ENCODE measurements around the gene PCBP2.
"Not testable (repeated sequence)": the region's sequence is repeated elsewhere in the genome, so short reads cannot be mapped to it uniquely, and the experiment has no call there.

Gene PCBP2

DNA sequence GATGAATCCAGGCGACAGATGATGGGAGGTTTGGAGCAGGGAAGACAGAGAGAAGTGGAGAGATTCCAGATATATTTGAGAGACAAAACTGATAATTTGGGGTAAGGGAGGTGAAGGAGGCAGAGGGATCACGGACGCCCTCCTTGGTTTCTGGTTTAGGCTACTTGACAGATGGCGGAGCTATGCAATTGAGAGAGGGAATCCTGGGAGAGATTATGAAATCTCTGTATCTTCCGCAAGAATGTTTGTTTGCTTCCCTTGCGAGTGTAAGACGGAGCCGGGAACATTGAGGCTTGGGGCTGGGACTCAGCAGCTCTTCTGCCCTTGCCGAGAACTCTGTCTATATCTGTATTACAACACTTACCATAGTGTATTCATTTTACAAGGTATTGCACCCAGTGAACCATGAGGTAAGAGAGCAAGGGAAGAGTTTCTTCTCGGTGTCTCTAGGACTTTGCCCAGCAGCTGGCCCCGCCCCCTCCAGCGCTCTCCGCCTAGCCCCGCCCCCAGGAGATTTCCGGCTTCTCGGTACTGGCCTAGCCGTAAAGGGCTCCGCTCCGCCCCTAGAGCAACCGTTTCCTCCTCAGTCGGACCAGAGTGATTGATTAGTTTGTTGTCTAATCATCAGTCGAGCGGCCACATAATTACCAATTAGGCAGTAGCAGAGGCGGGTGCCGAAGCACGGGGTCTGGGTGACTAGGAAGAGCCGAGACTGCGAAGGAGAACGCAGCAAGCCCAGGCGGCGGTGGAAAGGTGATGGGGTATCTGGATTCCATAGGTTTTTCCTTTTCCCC, 10.7 kb upstream of the PCBP2 start, which contains the start of gene PRR13:
Gene PRR13, plus strand, starts transcription at position 695 of the 794 bp plus-strand sequence. CDS start 981 bp downstream, outside the sequence.
- peak; percentile 99 for DNase-seq

- no peak for DNase-seq
These were observed 7.9 kb upstream of the PCBP2 start for GRCh38 chr12:53443955-53444354.

DNA sequence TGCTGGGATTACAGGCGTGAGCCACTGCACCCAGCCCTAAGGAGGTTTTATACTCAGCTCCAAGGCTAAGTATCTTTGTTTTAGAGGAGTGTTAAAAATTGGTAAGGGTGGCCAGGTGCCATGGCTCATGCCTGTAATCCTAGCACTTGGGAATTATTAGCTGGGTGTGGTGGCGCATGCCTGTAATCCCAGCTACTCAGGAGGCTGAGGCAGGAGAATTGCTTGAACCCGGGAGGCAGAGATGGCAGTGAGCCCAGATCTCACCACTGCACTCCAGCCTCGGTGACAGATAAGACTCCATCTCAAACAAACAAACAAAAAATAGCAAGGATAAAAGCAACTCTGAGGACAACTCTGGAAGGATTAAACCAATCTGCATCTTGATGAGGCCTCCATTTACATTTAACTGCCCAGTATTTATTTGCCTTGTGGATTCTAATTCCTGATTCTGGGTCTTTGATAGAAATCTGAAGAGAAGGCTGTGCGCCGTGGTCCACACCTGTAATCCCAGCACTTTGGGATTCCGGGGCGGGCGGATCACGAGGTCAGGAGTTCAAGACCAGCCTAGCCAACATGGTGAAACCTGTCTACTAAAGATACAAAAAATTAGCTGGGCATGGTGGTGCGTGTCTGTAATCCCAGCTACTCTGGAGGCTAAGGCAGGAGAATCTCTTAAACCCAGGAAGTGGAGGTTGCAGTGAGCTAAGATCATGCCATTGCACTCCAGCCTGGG, 7.1 kb upstream of the PCBP2 start:
- DNase-seq: not testable (repeated sequence)

DNA sequence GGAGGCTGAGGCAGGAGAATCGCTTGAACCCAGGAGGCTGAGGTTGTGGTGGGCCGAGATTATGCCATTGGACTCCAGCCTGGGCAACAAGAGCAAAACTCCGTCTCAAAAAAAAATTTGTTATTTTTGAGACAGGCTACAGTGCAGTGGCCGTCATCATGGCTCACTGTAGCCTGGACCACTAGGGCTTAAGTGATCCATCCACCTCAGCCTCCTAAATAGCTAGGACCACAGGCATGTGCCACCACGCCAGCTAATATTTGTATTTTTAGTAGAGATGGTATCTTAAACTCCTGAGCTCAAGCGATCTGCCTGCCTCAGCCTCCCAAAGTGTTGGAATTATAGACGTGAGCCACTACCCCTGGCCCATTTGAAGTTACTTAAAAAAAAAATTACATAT, 966 bp upstream of the PCBP2 start:
- no peak for DNase-seq

GRCh38 chr12:53452159-53453077, 516 bp downstream of the PCBP2 start:
- peak; percentile 75 for DNase-seq

DNA sequence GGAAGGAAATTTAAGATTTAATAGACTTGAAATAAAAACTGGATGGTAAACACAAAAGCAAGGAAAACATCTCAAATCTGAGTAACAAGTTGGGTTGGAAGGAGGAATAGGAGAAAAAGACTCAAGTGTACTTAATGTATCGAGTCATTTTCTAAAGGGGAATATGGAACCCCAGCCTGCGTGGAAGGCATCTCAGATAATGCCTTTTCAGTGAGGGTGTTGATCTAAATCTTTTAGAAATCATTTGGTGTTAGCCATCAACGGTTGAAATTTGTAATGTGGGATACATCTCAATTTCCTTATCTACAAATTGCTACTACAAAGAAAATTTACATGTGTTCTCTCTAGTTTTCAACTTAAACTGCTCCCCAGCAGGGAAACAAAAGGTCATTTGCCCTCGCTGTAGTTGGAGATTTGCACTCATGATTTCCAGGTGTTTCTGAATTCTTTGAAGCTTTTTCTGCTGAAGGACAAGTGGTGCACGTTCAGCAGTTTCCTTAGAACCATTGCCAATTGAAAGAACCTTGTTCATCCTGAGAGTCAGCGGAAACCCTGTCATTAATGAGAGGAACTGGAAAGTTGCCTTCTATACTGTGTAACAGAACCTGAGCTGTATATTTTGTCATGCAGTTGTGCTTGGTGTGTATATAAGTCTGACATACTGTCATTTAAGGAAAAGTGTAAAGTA, 2.2 kb downstream of the PCBP2 start:
- no peak for DNase-seq

- DNase-seq: no peak
These were observed 2.8 kb downstream of the PCBP2 start for GRCh38 chr12:53454707-53455106.

GRCh38 chr12:53456654-53457366, 4.9 kb downstream of the PCBP2 start:
- DNase-seq: no peak

DNA sequence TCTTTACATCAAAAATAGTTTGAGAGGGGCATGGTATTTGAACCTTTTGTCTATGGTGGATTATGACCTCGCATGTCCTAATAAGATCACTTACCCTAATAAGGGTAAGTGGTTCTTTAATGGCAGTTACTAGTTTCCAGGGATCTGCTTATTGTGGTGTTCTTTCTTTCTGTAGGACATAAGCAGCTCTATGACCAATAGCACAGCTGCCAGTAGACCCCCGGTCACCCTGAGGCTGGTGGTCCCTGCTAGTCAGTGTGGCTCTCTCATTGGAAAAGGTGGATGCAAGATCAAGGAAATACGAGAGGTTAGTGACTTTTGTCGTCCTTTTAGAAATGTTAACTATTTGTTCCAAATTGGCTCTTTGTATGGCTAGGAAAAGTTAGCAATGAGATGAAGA, 7.2 kb downstream of the PCBP2 start:
- DNase-seq: no peak

DNA sequence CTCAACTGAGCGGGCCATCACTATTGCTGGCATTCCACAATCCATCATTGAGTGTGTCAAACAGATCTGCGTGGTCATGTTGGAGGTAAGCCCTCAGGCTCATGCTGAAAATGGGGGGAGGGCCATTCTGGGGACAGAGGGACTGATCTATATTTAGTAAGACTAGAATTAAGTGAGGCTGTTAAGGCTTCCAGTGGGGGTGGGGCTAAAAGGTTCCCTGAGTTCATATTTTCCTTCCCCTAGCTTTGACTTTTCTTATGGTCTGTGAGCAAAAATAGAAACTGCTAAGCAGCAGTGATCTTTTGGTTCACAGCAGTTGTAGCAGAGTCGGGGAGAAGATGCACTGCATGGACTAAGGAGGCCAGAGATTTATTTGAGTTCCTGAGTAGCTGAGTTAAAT, 9.2 kb downstream of the PCBP2 start:
- no peak for DNase-seq

DNA sequence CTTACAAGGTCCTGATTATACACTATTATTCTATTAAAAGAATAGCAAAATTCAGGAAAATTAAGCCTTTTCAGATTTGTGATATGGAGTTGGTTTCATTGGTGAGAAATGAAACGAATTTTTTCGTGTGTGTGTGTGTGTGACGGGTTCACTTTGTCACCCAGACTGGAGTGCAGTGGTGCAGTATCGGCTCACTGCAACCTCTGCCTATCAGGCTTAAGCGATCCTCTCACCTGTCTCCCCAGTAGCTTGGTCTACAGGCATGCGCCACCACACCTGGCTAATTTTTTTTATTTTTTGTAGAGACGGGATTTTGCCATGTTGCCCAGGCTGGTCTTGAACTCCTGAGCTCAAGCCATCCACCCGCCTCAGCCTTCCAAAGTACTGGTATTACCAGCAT, 9.7 kb downstream of the PCBP2 start:
- DNase-seq: no peak

DNA sequence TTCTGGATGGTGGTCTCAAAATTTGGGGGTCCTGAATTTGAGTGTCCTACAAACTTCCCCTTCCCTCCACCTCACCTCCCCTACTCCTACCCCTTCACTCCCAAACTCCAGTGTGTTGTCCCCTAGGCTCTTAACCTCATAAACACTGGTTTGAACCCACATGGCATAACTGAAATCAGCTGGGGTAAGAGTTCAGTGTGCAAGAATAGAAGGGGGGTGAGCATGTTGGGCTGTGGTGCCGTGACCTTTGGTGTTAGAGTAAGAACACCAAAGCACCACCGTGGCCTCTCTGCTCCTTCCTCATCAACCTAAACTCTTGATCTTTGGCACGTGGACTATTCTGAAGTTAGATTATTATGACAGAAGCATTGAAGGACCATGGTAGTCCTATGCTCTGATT, 11.0 kb downstream of the PCBP2 start:
- DNase-seq: no peak

- DNase-seq: no peak
These were observed 12.1 kb downstream of the PCBP2 start for GRCh38 chr12:53463802-53464560.

DNA sequence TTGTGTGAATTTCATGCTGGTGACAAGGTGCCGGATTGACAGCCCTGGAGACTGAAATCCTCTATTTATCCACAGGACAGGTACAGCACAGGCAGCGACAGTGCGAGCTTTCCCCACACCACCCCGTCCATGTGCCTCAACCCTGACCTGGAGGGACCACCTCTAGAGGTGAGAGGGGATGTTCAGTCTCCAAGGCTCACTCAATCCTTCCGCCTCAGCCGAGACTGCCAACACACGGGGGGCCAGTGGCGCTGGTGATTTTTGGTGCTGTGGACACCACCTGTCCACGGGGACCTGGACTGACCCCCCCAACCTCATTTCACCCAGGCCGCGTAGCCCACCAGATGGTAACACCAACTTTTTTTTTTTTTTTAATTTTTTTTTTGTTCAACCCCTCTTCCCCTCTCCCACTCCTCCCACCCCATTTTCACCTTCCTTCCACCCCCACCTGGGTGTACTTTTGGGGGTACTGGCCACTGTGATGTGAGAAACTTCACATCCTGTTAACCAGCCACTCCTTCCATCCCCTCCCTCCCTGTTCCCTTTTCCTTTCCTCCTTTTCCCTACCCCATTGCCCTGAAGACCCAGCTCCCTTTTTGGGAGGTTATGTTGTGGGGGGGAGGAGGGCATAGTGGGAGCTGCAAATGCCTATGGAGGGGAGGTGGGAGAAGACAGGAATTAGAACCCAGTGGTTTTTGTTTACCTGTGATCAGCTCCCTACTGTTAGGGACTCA, 12.9 kb downstream of the PCBP2 start:
- no peak for DNase-seq

DNA sequence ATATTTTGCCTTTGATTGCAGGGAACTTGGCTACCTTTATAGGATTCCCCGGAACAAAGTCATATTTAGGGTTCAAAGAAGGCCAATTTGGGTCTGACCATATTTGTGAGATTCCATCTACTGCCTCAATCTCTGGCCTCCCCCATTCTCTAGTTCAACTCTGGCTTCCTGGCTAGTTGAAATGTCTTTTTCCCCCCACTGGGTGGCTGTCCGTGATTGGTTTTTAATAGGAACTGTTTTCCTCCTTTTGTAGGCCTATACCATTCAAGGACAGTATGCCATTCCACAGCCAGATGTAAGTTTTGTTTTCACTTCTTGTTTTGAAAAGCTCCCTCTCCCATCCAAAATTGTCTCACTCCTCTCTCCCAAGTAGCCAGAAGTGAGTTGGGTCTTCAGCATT, 13.8 kb downstream of the PCBP2 start:
- DNase-seq: no peak

GRCh38 chr12:53466640-53467039, 14.7 kb downstream of the PCBP2 start:
- DNase-seq: no peak

- no peak for DNase-seq
These were observed 15.2 kb downstream of the PCBP2 start for GRCh38 chr12:53467082-53467481.

- no peak for DNase-seq
These were observed 16.0 kb downstream of the PCBP2 start for GRCh38 chr12:53467880-53468279.

GRCh38 chr12:53468282-53468681, 16.4 kb downstream of the PCBP2 start:
- no peak for DNase-seq

DNA sequence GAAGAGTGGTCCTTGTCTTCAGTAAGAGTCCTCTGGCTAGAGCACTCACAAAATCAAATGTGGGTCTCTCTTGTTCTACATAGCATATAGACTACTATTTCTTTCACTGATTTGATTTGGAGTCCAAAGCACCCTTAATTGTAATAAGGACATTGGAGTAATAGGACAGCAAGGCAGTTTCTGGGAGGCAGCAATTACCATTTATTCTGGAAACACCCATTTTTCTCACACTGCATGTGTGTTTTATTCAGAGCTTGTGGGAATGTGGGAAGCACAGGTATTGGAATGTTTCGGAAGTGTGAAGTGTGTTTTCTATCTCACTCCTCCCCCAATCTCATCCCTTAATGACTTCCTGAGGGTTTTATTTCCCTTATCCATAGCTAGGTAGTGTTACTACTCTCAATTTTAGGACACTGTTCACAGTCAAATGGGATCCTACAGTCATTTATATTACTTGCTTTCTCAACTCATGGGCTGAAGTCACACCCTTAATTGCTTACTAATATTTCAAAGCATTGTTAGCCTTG, 20.2 kb downstream of the PCBP2 start:
- DNase-seq: no peak

Data from activated CD4-positive, alpha-beta T cell treated with anti-CD3 and anti-CD28 coated beads, Interleukin-2, amount 50 U/mL, for 1 hour (primary cell).